ENCODE measurements around the gene WIF1. TPM values are rescaled to one million over a fixed set of nuclear protein-coding genes. Genes with fewer than 3 reads are reported as not detected.

The WIF1 gene
- total and polyA plus RNA-seq, 2 of the 4 experiments (the other 2 are of a cell fraction) = not detected

DNA sequence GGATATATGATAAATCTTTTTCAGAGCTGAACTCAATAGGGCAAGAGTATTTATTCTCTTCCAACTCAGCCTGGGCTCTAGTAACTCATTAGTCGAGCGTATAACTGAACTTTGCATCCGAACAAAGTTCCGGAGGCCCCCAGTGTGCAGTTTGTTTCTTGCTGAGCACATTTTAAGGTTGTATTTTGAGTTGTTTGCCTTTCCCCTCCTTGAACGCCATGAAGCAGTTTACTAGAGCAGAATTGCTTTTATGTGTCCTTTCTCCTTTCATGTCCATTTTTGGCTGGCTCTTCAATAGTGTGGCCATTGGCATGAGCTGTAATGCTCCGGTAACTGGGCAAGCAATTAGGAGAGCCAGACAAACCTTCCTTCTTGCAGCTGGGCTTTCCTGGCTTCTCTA lies 105.3 kb downstream of the WIF1 start:
- H3K27me3 ChIP-seq (ENCODE audit: control insufficient read depth, insufficient read depth, low read length) = peaks cover 11% of the 10 kb centered on the region
- no peak overlapping the region for H2BK5ac ChIP-seq (ENCODE audit: low read depth, low read length, poor library complexity, severe bottlenecking)
- dilution Hi-C loops (cut with HindIII; ENCODE audit: low sequenced_read_pairs, unreplicated experiment) (no loop called here), intact Hi-C loops (cut with micrococcal nuclease) (no loop called here), in situ Hi-C loops (cut with MboI; ENCODE audit: low sequenced_read_pairs) (no loop called here)
- H3K56ac ChIP-seq (ENCODE audit: extremely low read depth, insufficient read depth, low read length) = no peak overlapping the region
- no peaks in the 10 kb centered on the region for H4K20me1 ChIP-seq (ENCODE audit: insufficient read depth, low read length)
- 44% methylated on average over 1 of the region's 6 CpGs; no CpG with 5 or more reads in 1 of the 2 experiments for WGBS, 2 experiments (ENCODE audit: extremely low coverage in 2 of 2, insufficient read length in 1 of 2)
- no peak overlapping the region for H3K4me2 ChIP-seq (ENCODE audit: low read depth, low read length)
- DNase-seq (no peak), ATAC-seq (ENCODE audit: low read depth) (no peak)
- H3K36me3 ChIP-seq (ENCODE audit: control insufficient read depth, insufficient read depth, low read length) = no peaks in the 10 kb centered on the region
- H3K9me1 ChIP-seq (ENCODE audit: insufficient read depth, low read length) = no peaks in the 10 kb centered on the region
- TF ChIP-seq CHD1 (IDR thresholded peaks at IDR 0.05; ENCODE audit: low read depth, low read length) (no peak), ELK1 (IDR thresholded peaks at IDR 0.05; ENCODE audit: borderline replicate concordance, low read depth, low read length) (no peak), RCOR1 (IDR thresholded peaks at IDR 0.05; ENCODE audit: insufficient replicate concordance, low read length) (no peak), SMC3 (IDR thresholded peaks at IDR 0.05; ENCODE audit: low read depth, low read length) (no peak), CTCF (conservative IDR thresholded peaks at IDR 0.05; ENCODE audit: low read depth, low read length) (no peak), MAFK (IDR thresholded peaks at IDR 0.05; ENCODE audit: low read depth, low read length) (no peak), BHLHE40 (IDR thresholded peaks at IDR 0.05; ENCODE audit: low read depth, low read length) (no peak), USF2 (IDR thresholded peaks at IDR 0.05; ENCODE audit: low read depth, low read length) (no peak), MXI1 (IDR thresholded peaks at IDR 0.05; ENCODE audit: borderline replicate concordance, low read depth, low read length) (no peak)
- H2AK9ac ChIP-seq (replicated peaks; ENCODE audit: low read depth, low read length, poor library complexity) = no peak overlapping the region
- H3K18ac ChIP-seq (ENCODE audit: low read depth, low read length) = no peak overlapping the region
- H3K4me1 ChIP-seq (ENCODE audit: control insufficient read depth, insufficient read depth, low read length) = no peaks in the 10 kb centered on the region
- no peak overlapping the region for H2BK15ac ChIP-seq (ENCODE audit: low read depth, low read length)
- no peak overlapping the region for H3K4ac ChIP-seq (ENCODE audit: low read depth, low read length)
- BruUV-seq (replicated peaks) = no TSS peak
- no peak overlapping the region for H2AK5ac ChIP-seq (ENCODE audit: low read depth, low read length)
- H3K4me3 ChIP-seq (ENCODE audit: insufficient read depth, low read depth, low read length) = no peak overlapping the region
- H4K8ac ChIP-seq (ENCODE audit: low read depth in 2 of 2, low read length in 2 of 2) = no peak overlapping the region
- no peak overlapping the region for H3K9ac ChIP-seq (ENCODE audit: low read depth, low read length)
- no peak overlapping the region for H3K14ac ChIP-seq (replicated peaks; ENCODE audit: low read depth, low read length)
- H2AFZ ChIP-seq (replicated peaks; ENCODE audit: low read length, poor library complexity) = no peak overlapping the region
- H4K5ac ChIP-seq (ENCODE audit: low read depth, low read length) = no peak overlapping the region
- no peaks in the 10 kb centered on the region for H3K9me3 ChIP-seq (ENCODE audit: control insufficient read depth, insufficient read depth, low read length)
- CTCF ChIA-PET = no interaction called here
- POLR2A ChIA-PET (ENCODE audit: unreplicated experiment) = no interaction called here
- no peak overlapping the region for H2BK120ac ChIP-seq (ENCODE audit: low read depth, low read length)
- H3K79me1 ChIP-seq (ENCODE audit: low read depth in 1 of 2, low read length in 2 of 2) = no peaks in the 10 kb centered on the region
- H2BK20ac ChIP-seq (ENCODE audit: low read depth, low read length) = no peak overlapping the region
- no peak overlapping the region for H3K27ac ChIP-seq (ENCODE audit: insufficient read depth, low read length)
- H3K23ac ChIP-seq (ENCODE audit: low read depth, low read length) = no peak overlapping the region
- no peak overlapping the region for H4K91ac ChIP-seq (ENCODE audit: insufficient read depth, low read depth, low read length)

Data from IMR-90 (cell line).